ENCODE measurements around the gene HIVEP1. TPM values are rescaled to one million over a fixed set of nuclear protein-coding genes. Genes with fewer than 3 reads are reported as not detected.

The HIVEP1 gene
- total RNA-seq, 4 donors from 2014 or later: 21.6 to 59.4 (median 34.5) TPM

- ATAC-seq (ENCODE audit: low FRiP score) (no peak), DNase-seq (ENCODE audit: low spot score) (no peak)
- TF ChIP-seq CTCF (IDR thresholded peaks at IDR 0.05): no peak
Observed at GRCh38 chr6:11976489-11976888, 35.6 kb upstream of the HIVEP1 start.

- ATAC-seq (ENCODE audit: low FRiP score) (no peak), DNase-seq (ENCODE audit: low spot score) (no peak)
- TF ChIP-seq CTCF (IDR thresholded peaks at IDR 0.05): no peak
Observed at GRCh38 chr6:11977193-11977592, 34.9 kb upstream of the HIVEP1 start.

- ATAC-seq (ENCODE audit: low FRiP score) (no peak), DNase-seq (ENCODE audit: low spot score) (no peak)
- no peak for TF ChIP-seq CTCF (IDR thresholded peaks at IDR 0.05)
Observed at GRCh38 chr6:11977738-11978137, 34.4 kb upstream of the HIVEP1 start.

GRCh38 chr6:11978169-11978987, 33.7 kb upstream of the HIVEP1 start:
- no peak for DNase-seq (ENCODE audit: low spot score)
- no peak for ATAC-seq (ENCODE audit: low FRiP score)
- no peak for TF ChIP-seq CTCF (IDR thresholded peaks at IDR 0.05)

- DNase-seq (ENCODE audit: low spot score): no peak
Observed at GRCh38 chr6:11979866-11980265, 32.2 kb upstream of the HIVEP1 start.

GRCh38 chr6:11983306-11983705, 28.8 kb upstream of the HIVEP1 start:
- no peak for TF ChIP-seq CTCF (IDR thresholded peaks at IDR 0.05)
- DNase-seq (ENCODE audit: low spot score) (no peak), ATAC-seq (ENCODE audit: low FRiP score) (no peak)

More at GRCh38 chr6:11979866-11980265, 32.2 kb upstream of the HIVEP1 start:
- ATAC-seq (ENCODE audit: low FRiP score): no peak
- TF ChIP-seq CTCF (IDR thresholded peaks at IDR 0.05): no peak

- DNase-seq (ENCODE audit: low spot score) (no peak), ATAC-seq (ENCODE audit: low FRiP score) (no peak)
- no peak for TF ChIP-seq CTCF (IDR thresholded peaks at IDR 0.05)
Observed at GRCh38 chr6:11987386-11987785, 24.7 kb upstream of the HIVEP1 start.
